ENCODE data around the gene VAX1.
"Not testable (repeated sequence)": the region's sequence is repeated elsewhere in the genome, so short reads cannot be mapped to it uniquely, and the experiment has no call there.

Gene VAX1, protein sequence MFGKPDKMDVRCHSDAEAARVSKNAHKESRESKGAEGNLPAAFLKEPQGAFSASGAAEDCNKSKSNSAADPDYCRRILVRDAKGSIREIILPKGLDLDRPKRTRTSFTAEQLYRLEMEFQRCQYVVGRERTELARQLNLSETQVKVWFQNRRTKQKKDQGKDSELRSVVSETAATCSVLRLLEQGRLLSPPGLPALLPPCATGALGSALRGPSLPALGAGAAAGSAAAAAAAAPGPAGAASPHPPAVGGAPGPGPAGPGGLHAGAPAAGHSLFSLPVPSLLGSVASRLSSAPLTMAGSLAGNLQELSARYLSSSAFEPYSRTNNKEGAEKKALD

DNA sequence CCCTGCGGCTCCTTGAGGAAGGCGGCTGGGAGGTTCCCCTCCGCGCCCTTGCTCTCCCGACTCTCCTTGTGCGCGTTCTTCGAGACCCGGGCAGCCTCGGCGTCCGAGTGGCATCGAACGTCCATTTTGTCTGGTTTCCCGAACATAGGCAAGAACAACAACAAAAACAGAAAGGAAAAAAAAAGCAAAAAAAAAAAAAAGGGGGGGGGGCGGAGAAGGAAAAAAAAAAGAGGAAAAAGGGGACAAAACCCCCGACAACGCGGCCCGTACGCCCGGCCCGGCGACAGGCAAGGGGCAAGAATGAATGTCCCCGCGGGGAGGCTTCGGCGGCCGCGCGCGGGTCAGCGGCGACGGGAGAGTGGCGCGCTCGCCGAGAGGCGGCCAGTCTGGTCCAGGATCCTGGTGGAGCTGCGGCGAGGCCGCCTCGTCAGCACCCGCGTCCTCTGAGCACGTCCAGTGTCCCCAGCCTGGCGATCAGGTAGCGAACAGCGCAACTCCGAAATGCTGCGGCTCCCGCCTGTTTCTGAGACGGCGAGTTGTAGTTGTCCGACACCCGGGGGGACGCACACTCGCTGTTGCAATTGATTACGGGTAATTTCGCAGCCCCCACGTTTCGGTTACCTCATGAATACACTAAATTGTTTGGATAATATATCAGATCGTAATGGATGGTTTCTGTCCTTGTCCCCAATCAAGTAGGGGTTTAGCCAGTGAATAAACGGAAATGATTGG is at the start of gene VAX1:
TSS of gene VAX1 (minus strand) at position 360 of the 732 bp plus-strand sequence. CDS start at position 146, 214 bp downstream.
- DNase-seq: no peak

DNA sequence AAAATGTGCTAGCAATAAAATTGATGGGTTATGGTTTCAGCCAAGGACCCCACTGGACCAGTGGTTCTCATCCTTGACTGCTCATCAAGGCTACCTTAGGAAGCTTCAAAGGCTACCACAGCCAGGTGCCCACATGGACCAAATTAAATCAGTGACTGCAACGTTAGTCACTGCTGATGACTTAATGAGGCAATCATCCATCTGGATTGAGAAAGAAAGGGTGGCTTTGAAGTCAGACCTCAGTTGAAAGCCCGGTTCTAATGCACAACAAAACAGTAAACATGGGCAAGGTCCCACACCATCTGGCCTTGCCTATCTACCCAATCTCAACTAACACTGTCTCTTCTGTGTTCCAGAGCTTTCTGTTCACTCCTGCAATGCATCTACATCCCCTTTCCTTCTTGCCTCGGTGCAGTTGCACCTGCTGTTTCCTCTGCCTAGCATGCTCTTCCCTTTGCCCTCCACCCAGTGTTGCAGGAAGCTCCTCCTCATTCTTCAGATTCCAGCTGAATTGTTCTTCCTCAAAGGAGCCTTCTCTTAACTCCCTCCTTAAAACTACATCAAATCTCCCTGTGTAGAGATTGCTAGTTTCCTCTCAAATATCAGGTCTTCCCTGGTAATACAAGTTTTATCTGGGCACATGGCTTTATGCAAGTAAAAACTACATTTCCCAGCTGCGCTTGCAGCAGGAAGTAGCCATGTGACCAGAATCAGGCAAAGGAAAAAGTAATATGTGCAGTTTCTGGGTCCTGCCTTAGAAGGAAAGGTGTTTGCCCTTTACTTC is 49.0 kb upstream of the VAX1 start:
- DNase-seq: no peak

DNA sequence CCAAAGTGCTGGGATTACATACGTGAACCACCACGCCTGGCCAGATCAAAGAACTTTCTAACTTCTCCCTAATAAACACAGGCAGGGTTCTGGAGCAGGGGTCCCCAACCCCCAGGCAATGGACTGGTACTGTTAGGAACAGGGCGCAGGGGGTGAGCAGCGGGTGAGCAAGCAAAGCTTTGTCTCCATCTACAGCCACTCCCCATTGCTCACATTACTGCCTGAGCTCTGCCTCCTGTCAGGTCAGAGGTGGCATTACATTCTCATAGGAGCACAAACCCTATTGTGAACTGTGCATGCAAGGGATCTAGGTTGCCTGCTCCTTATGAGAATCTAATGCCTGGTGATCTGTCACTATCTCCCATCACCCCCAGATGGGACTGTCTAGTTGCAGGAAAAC is 47.7 kb upstream of the VAX1 start:
- DNase-seq: not testable (repeated sequence)

DNA sequence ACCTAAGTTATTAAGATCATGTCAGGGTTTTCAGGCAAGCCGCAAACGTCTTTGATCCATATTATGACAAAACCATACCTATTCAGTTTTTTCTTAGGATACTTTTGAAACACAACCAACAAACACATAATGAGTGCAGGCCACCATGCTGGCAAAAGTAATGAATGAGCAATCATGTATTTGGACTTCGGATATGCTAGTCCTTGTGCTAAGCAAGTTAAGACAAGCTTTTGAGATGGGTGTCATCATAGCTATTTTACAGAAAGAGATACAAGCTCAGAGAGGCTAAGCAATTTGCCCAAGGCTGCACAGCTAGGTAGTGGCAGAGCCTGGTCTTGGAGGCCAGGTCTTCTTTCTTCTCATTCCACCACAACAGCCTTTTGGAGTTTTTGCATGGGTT is 46.8 kb upstream of the VAX1 start:
- DNase-seq: no peak

DNA sequence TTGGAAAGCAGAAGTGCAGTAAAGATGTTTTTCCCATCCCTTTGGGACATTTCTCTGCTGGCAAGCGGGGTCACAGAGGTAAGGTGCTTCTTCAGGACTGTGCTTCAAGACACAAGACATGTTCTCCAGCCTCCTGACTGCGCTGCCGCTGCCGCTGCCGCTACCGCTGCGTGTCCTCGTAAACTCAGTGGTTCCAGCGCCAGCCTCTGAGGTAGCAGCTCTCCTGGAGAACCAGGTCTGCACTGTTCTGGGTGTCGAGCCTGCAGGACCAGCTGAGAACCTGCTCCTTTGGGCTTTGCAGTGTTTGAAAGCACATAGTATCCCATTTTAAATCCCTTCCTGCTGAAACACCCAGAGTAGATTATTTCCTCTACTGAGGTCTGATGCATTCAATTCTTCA is 46.2 kb upstream of the VAX1 start:
- DNase-seq: no peak

DNA sequence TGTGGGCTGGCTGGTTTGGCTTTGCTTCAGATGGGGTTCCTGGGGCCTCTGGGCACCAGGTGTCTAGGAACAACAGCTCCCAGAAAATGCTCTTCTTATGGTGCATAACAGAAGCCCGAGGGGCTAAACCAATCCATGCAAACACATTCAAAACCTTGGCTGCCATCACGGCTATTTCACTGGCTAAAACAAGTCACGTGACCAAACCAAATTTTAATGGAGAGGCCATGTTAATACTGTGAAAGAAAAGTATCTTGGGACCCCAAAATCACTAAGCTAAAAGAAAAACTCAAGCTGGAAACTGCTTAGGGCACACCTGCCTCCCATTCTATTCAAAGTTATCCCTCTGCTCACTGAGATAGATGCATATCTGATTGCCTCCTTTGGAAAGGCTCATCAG is 40.1 kb upstream of the VAX1 start:
- no peak for DNase-seq

DNA sequence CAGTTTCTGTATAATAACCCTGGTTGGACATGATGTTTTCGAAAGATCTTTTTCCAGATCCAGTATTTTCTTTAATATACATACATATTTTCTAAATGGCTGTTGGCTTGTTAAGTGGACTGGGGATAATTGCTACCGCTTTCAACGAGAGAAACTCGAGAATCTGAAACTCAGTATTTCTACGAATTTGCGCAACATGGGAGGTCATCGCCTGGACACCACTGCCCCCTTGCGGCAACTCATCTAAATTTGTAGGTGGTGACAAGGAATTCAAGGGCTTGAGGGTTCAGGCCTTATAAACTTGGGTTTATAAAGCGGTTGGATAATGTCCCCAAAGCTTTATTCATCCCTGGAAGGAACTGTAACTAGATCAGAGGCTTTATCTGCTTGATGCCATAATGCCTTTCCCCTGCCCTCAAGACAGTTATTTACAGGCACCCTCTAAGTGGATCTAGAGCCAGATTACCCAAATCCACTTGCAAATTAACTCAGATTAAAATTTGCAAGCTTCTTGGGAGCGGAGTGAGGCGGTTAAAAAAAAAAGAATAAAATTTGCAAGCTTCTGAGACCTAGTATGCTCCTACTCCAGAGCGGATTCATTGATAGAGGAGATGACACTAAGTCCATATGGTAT is 37.9 kb upstream of the VAX1 start:
- peak; percentile 70 for DNase-seq

DNA sequence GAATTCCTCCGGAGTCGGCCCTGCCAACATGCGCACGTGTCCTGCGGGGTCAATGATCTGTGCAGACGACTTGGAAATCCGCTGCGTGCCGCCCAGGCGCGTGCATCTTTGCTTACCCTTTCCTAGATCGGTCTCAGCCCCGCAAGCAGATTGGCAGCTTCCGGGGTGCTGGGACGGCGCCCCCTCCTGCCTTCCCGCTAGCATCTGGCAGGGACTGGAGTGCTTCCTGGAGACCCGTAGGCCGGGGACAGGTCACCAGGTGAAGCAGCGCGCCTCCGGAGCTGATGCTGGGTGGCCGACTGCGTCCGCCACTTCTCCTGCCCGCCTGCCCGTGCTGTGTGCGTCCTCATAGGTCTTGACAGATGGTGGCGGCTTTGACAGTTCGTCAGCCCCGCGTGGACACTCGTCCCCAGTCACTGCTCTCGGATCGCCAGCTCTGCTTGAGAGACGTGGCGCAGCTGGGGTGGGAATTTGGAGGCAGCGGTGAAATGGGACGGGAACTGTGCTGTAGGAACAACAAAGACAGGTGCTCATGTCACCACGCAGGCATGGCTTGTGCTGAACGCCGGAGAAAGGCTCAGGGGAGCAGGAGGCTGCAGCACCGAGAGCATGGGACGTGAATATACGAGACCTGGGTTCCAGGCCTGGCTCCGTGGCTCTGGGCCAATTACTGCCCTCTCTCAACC is 37.3 kb upstream of the VAX1 start:
- peak; percentile 52 for DNase-seq

DNA sequence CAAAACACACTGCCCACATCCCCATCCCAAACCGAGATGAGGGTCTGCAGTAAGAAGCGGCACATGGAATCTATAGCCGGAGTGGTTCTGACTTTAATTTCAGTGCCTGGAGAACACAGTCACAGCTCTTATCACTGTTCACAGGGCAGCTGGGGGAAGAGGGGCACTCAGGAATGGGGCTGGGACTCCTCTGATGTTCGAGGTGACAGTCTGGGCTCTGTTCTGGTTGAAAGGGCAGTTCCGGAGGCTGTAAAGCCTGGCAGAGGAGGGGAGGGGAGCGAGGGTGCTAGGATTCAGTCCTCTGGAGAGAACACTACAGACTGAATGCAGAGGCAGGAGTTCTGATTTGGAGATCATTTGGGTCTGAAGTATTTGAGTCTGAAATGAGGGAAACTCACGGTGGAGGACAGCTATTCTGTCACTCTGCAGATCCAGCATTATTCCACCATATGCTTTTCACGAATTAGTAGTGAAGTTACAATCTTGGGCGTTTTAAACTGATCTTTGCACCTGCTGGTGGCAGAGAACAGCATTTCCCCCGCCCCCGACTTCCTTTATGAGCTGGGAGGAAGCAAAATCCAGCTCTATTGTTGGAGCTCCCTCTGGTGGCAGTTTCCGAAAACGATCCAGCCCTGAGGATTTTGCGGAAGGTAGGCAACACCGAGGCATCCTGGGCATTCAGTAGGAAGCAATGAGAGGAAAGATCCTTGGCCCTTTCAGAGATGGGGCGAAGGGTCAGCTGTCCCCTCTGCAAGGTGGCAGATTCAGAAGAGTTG is 36.6 kb upstream of the VAX1 start:
- peak; percentile 74 for DNase-seq

DNA sequence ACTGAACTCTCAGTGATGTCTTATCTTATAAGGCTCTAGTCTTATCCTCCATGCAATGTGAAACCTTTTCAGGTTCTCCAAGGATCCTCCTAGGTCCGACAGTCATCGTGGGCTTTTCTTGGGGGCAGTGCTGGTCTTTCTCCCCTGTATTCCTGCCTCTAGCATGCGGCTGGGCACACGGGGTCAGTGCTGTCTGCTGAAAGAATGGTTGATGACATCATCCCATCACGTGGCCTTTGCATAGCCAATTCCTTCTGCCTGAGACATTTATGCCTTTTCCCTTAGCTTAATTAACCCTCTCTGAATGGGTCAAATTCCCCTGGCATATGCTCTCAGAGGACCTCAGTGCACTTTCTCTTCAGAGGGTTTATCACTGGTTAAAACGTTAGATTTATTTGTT is 32.2 kb upstream of the VAX1 start:
- no peak for DNase-seq

DNA sequence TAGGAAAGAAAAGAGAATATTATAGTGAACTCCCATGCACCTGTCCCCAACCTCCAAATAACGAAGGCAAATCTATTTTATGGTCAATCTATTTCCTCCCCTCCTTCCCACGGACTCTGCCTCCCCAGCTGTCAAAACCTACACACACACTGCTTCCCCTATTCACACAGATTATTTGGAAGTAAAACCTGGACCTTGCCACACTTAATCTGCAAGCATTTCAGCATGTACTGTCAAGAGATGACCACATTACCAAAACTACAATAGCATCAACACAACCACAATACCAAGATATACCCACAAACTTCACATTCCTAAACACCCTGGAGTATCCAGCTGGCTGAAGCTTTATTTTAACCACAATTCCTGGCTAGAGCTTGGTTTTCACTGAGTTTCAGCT is 31.4 kb upstream of the VAX1 start:
- no peak for DNase-seq

DNA sequence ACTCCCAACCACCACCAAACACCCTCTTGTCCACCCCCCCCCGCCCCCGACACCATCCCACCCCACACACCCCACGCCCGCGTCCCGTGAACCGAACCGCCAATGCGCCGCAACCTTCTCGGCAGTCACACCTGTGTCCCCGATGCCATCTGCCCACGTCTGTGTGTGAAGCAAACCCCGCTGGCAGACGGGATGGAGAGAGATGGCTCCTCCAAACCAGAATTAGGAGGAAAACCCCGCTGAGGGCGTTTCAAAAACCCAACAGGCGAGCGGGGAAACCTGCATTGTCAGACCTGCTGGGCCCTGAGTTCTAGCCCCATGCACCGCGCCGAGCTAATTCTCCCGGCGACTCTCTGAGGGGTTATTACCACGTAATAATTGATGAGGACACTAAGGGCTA is 30.7 kb upstream of the VAX1 start:
- no peak for DNase-seq

DNA sequence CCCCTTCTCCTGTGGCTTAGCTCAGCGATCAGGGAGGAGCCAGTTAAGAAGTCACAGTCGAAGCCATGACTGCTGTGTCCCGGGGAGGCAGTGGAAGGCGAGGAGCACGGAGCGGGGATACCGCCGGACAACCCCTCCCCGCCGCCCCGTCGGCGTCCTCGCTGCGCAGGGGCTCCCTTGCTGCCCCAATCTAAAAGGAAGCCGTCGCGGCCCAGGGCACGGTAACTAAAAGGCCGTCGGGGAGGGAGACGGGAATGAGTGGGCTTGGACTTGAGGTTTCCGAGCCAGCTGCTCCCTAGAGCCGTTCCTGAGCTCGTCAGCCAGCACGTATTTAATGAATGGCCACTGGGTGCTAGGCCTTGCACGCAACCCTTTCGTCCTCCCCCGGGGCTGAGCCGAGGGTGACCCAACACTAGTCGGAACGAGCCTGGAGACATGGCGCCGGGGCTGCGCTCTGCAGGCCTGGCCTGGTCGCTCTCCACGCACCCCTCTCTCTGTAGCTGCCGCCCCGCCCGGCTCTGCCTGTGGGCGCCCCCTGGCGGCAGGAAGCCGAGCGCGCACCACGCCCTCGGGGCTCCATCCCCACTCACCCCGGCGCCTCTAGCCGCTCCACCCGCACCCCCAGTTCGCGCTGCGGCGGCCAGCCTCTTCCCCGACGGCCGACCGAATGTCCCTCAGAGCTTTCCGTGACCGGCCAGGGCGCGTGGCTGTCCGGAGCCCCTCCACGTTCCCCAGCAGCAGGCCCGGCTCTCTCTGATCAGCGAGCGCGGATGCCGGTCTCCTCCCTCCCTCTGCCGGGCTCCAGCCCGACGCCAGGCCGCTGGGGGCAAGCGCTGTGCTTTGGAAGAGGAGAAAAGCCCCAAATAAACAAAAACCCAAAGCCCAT is 30.0 kb upstream of the VAX1 start:
- peak; percentile 50 for DNase-seq

DNA sequence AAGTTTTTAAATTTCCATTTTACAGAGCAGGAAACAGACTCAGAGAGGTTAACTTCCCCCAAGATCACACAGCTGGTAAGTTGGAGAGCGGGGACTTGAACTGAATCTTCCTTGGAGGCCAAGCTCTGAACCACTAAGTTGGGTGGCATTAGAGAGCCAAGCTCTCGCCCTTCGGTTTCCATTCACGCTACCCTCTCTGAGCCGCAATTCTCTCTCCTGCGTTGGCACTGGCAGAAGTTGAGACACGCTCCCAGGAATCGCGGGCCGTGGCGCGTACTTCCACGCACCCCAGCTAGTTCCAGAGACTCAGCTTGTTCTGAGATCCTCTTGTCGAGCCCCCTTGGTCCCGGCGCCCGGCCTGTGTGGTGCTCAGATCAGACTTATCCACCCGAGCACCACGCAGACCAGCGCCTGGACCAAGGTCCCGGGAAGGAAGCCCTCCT is 29.3 kb upstream of the VAX1 start:
- DNase-seq: no peak

DNA sequence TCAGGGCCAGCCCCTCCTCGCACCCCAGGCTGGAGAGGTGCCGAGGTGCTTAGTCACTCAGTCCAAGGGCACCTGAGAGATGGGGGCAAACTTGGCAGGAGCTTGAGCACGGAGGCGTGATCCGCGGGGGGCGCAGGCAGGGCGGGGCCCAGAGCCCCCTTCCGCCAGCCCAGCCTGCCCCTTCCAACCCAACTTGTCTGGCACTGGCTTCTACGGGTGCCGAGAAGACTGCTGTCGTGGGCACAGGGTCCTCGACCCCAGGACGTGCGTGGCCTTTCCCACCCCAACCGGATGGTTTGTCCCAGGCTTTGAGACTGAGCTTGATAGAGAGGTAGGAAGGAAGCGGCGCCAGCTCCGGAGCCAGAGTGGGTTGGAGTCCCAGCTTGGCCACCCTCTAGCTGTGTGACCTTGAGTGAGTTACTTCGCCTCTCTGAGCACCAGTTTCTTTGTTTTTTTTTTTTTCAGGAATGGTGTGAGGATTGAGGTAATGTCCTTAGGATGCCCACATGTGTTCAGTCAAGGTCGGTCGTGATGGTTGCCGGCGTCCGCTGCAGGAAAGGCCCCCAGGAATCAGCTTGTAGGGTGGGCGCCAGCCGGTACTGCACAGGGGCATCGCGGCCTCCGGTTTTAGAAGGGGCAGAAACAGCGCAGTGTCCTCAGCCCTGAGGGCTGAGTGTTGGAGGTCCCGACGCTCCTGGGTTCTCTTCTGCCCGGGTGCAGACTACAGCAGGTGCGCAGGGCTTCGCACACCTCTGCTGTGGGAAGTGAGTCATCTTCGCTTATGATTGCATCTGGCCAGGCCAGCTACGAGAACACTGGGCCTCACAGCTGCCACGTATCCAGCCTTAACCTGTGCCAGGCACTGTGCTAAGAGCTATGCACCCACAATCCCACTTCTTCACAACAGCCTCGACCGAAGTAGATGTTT is 28.6 kb upstream of the VAX1 start:
- no peak for DNase-seq

DNA sequence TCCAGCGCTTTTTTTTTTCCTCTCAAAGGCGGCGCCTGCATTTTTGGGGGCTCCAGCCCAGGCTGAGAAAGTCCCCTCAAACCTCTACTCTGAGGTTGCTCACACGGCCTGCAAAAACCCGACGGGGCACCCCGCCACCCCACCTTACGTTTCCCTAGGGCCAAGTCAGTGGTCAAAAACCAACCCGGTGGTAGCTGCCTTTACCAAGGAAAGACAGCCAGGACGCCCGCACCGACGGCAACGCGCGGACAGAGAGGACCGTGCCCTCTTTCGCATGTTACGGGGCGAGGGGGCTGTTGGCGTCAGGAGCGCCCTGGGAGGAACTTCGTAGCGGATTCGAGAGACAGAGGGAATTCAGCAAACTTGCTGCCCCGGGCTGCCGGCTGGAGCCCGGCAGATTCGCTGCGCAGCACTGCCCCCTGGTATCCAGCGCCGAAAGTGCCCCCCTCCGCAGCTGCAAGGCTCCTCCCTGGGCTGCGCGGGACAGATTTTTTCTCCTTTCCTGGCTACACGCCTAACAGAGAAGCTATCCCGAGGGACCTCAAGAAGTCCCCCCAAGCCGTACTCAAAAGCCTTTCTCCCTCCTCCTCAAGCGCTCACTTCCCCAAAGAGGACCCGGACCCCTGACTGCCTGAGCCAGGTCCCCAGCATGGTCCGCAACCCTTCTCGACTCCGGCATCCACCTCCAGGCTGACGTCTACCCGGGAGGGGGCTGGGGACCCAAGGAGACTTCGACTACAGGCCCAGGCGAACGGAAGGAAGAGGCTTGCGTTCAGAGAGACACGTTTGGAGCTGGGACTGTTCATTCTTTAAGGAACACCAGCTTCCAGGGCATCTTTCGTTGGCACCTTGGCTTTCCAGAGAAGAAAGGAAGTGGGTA is 27.7 kb upstream of the VAX1 start:
- peak; percentile 42 for DNase-seq

DNA sequence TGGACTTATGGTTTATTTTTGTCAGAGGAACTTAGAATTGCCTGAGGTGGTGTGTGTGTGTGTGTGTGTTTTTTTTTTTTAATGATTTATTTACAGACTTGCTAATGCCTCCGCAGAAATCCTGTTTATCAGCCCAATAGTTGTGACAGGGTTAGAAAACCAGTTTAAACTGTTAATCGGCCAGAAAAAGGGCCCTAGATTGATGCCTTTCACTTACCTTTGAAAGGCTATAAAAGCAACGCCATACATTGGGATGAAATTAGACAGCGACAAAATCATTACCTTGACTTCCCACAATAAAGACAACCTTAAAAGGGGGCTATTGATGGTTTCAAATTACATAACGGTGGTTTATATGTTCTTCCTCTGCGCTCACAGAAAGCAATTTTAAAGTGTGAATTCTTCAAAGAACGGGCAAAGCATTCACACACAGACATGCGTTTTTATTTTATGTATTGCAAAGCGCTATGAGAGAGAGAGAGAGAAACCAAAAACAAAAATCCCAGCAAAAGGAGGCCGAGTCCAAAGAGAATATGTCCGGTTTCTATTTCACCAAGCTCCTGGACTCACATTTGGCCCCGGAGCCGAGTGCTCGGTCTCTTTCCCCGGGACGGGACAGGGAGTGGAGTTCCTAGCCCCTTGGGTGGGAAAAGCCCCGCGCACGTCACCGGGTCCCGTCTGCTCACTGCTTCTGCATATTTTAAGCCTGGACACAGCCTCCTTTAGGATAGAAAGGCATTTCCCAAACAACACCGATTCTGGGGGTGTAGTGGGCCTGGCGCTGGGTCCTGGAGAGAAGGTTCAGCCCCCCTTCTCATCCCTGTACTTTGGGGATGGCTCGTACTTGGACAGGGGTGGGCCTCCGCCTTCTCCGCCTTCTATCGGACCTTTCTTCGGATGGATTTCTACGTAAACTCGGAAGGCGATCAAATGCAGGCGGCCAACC is 26.8 kb upstream of the VAX1 start:
- DNase-seq: no peak
